ENCODE data around the gene MRGPRG.

Gene MRGPRG

DNA sequence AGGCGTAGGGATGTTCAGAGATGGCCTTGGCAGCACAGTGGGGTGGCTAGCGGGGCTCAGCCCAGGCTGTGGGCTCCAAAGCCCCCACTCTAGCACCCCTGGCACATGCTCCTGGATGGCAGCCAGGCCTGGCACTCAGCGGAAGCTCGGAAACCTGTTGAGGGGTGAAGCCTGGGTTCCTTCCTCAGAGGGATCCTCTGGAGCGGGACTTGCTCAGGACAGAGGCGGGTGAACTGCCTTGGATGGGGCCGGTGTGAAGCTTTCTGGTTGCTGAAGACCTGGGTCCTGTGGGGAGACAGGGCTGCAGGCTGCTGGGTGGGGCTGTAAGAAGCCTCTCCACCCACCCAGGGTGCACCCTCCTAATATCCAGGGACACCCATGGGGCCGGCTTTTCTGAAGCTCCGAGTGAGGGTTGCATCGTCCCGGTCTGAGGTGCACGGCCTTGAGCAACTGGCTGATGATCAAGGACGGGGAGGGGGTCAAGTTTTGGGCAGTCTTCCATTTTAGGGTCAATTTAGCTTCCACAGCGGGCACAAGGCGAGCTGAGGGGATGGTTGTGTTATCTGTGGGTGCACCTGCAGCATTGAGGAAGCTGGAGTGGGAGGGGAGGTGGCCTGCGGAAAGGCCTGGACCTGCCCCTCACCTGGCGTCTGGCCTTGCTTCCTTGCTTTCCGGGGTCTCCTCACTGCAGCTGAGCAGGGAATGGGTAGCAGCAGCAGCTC lies 8.4 kb upstream of the MRGPRG start:
- TF ChIP-seq, protein P1, sequence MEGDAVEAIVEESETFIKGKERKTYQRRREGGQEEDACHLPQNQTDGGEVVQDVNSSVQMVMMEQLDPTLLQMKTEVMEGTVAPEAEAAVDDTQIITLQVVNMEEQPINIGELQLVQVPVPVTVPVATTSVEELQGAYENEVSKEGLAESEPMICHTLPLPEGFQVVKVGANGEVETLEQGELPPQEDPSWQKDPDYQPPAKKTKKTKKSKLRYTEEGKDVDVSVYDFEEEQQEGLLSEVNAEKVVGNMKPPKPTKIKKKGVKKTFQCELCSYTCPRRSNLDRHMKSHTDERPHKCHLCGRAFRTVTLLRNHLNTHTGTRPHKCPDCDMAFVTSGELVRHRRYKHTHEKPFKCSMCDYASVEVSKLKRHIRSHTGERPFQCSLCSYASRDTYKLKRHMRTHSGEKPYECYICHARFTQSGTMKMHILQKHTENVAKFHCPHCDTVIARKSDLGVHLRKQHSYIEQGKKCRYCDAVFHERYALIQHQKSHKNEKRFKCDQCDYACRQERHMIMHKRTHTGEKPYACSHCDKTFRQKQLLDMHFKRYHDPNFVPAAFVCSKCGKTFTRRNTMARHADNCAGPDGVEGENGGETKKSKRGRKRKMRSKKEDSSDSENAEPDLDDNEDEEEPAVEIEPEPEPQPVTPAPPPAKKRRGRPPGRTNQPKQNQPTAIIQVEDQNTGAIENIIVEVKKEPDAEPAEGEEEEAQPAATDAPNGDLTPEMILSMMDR (IDR thresholded peaks at IDR 0.05) = no peak
- intact Hi-C loops (cut with DNase I; ENCODE audit: low total_unique reads) = no loop called here

DNA sequence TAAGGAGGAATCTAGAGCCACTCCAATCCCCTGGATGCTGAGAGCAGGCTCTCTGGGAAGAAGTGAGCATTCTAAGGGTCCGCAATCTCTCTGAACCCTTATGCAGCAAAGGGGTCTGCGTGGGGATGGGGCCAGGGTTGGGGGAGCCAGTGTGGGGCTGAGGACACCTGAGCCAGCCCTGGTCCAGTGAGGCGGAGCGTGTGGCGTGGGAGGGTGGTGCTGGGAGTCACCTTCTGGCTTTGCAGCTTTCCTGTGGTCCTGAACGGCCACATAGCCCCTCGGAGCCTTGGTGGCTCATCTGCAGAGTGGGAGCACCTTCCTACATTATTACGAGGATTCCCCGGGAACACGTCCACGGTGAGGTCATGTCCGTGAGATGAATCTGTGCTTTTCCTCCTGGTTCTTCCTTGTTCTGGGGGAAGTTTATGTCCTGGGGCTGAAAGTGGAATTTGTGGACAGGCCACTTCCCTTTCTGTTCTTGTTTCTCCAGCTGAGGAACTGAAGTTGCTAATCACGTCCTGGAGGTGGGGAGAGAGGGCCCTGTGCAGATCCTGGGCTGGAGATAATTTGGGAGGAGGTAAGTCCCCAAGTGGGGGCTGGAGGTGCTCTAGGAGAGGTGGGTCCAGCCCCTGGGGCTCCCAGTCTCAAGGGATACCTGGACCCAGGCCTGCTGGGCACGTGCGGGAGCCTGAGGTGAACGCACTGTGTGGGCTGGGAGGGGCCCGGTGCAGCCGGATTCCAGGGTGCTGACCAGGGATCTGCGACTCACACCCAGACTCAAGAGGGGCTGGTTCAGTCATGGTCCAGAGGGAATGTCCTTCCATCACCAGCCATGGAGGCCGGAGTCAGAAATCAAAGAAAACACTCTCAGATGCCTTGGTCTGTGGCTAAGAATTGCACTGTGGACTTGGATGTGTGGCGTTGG lies 7.5 kb upstream of the MRGPRG start:
- H3K27ac ChIP-seq = no peak overlapping the region
- no peaks in the 10 kb centered on the region for H3K36me3 ChIP-seq
- intact Hi-C loops (cut with DNase I; ENCODE audit: low total_unique reads) = no loop called here
- TF ChIP-seq, protein P1 (IDR thresholded peaks at IDR 0.05) = no peak
- peaks cover 0 to 4% (median under 1%) of the 10 kb centered on the region in 4 donors for H3K4me1 ChIP-seq
- DNase-seq = no peak
- peaks cover 0 to 89% of the 10 kb centered on the region in 2 donors for H3K27me3 ChIP-seq
- H3K9me3 ChIP-seq = no peaks in the 10 kb centered on the region
- no peak overlapping the region for H3K4me3 ChIP-seq

More for the DNA sequence above, 8.4 kb upstream of the MRGPRG start:
- Histone ChIP-seq H3K4me1 (peaks cover 0 to 6% (median 2%) of the 10 kb centered on the region in 4 donors), H3K27me3 (peaks cover 0 to 87% of the 10 kb centered on the region in 2 donors), H3K4me3 (no peak overlapping the region), H3K9me3 (no peaks in the 10 kb centered on the region), H3K27ac (no peak overlapping the region), H3K36me3 (no peaks in the 10 kb centered on the region)
- no peak for DNase-seq

DNA sequence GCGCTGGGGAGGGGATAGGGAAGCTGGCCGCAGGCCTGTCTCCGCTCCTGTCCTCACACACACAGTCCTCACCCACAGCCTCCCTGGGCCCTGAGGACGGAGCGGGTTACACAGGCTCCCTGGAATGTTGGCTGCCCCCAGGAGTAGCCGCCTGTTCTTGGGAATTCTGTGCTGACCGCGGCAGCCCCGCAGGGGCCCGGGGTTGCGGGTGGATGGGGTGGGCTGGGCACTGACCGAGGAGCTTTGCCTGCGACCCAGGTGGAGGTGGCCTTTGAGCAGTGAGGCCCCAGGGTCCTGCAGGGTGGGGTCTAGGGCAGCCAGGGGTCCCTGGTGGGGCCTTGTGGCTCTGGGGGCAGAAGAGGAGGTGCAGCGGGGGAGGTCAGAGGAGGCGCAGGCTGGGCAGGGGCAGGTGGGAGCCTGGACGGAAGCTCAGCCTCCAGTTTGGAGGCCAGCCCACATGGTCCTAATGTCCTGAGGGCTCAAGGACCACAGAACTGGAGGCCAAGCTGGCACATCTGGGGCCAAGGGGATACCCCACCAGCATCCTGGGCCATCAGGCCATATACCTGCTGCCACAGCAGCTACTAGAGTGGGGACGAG lies 6.6 kb upstream of the MRGPRG start:
- TF ChIP-seq, protein P1 (IDR thresholded peaks at IDR 0.05) = no peak
- Histone ChIP-seq H3K36me3 (no peaks in the 10 kb centered on the region), H3K27ac (no peak overlapping the region), H3K4me3 (no peak overlapping the region), H3K27me3 (peaks cover 0 to 89% of the 10 kb centered on the region in 2 donors), H3K9me3 (no peaks in the 10 kb centered on the region), H3K4me1 (peaks cover 0 to 9% (median 3%) of the 10 kb centered on the region in 4 donors)
- intact Hi-C loops (cut with DNase I; ENCODE audit: low total_unique reads) = no loop called here
- DNase-seq = no peak

DNA sequence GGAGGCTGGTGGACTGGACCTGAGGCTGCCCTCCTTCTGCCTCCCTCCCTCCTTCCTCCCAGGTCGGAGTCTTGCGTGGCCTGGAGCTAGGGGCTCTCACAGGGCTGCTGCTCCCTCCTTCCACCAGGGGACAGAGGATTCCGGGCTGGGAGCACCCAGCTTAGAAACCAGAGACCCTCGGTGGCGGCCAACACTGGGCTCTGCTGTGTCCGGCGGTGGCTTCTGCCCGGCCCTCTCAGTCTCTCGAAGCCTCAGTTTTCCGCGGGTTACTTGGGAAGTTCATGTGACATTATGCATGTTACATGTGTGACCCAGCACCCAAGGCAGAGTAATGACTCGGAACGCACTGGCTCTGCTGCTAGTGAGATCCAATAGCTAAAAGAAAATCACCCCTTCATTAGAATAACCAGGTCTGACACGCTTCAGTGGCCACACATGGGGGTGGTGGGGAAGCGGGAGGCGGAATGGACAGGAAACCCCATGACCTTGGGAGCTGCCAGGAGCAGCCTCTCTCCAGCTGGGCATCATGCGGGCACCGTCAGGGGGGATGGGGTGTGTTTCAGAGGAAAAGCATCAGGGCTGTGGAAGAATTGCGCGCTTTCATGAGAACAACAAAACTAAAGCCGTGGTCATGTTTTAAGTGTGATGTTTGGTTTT lies 5.9 kb upstream of the MRGPRG start:
- Histone ChIP-seq H3K9me3 (no peaks in the 10 kb centered on the region), H3K27ac (no peak overlapping the region), H3K4me3 (no peak overlapping the region), H3K27me3 (peaks cover 0 to 89% of the 10 kb centered on the region in 2 donors), H3K4me1 (peaks cover 0 to 9% (median 3%) of the 10 kb centered on the region in 4 donors), H3K36me3 (no peaks in the 10 kb centered on the region)
- peak in 1 of 2 donors; percentile 63 for DNase-seq
- TF ChIP-seq, protein P1 (IDR thresholded peaks at IDR 0.05) = no peak
- intact Hi-C loops (cut with DNase I; ENCODE audit: low total_unique reads) = loop anchor here (5.0 kb wide), 1 partner anchor 187 kb away; no protein-coding TSS in a partner anchor

DNA sequence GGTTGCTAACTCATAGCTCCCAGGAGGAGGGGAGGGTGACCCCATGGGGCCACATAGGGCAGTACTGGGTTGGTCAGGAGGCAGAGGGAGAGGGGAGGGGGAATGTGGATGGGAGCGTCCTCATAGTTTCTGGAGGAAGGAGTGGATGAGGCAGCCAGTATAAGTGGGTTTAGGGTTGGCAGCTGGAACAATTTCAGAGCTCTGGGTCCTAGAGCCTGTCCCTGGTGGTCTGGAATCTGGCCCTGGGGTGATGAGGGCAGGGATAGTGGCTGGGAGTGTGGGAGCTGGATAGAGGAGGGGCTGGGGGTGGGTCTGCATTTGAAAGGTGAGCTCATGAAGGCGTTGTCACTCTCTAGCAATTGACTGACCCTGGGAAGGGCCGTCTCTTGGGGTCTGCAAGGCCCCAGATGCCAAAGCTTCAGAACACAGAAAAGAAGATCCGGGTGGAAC lies 5.3 kb upstream of the MRGPRG start:
- TF ChIP-seq, protein P1 (IDR thresholded peaks at IDR 0.05) = no peak
- peaks cover 0 to 91% of the 10 kb centered on the region in 2 donors for H3K27me3 ChIP-seq

More for the DNA sequence above, 5.3 kb upstream of the MRGPRG start:
- intact Hi-C loops (cut with DNase I; ENCODE audit: low total_unique reads) = loop anchor here (5.0 kb wide), 1 partner anchor 187 kb away; no protein-coding TSS in a partner anchor
- Histone ChIP-seq H3K4me3 (no peak overlapping the region), H3K36me3 (no peaks in the 10 kb centered on the region), H3K4me1 (peaks cover 0 to 9% (median 3%) of the 10 kb centered on the region in 4 donors), H3K9me3 (no peaks in the 10 kb centered on the region), H3K27ac (no peak overlapping the region)
- no peak for DNase-seq
